Fibroblast of gingiva (primary cell): ENCODE data around the gene DLX4.

Experiments
- DNase-seq: peaks from one replicate; pipeline ENCODE4 v3.0.0-alpha.2; 2011; ENCODE audit warnings: low read depth

The DLX4 gene

DNA sequence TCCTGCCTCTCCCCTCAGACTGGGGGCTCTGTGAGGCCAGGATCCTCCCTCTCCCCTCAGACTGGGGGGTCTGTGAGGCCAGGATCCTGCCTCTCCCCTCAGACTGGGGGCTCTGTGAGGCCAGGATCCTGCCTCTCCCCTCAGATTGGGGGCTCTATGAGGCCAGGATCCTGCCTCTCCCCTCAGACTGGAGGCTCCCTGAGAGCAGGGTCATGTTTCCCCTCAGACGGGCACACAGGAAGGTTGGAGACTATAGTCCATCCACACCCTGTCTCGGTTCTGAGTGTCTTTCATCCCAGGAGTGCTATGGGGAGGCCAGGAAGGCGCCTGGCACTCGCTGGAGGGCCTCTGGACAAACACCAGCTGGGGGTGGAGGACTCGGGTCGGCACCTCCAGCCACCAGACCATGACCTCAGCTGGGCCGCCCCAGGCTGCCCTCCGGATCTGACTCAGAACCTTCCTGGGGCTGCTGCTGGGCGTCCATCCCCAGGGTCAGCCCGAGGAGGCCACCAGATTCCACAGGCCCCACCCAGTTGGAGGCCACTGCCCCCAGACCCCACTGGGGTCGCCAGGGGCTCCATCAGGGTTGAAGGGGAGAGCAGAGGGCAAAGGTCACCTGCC is 21.9 kb upstream of the DLX4 start:
- no peak for DNase-seq

DNA sequence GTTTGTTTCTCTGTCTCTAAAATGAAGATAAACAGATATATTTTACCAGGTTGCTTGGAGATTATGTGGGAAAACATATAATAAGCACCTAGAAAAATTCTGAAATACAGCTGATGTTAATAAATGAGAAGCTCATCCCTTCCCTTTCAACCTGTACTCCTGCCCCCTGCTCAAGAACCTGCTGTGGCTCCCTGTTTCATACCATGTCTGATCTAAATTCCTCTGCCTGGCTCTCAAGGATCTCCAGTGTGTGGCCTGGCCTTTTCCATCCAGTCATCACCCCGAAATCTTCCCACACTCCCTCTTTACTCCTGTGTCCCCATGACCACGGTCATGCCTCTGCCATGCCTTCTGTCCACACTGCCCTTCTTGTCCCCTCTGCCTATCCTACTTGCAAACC is 19.4 kb upstream of the DLX4 start:
- no peak for DNase-seq

DNA sequence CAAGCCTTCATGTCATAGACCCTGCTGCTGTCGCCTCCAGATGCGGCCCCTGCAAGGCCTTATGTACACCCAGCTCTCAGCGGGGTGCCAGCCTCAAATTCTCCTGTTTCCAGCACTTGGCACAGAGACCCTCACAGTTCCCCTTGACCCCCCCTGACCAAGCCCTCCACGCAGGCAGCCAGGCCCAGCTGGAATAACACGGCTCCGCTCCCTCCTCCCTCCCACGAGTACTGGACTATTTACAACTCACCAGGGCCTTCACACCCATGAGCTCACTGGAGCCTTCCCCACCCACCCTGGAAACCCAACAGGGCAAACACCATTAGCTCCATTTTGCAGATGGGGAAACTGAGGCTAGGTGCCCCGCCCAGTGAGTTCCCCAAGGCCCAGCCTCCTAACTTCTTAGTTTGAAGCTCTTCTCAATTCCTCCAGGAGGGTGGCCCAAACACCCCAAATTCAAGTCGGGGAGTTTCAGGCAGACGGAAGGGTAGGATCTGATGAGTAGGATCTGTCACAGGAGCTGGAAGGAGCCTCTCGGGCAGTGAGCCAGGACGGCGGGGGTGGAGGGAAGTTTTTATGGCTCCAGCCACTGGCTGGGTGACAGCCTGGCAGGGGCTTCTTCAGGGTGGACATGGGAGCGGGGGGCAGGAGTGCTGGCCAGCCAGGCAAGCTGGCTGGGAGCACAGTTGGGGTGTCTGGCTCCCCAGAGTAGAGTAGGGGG is 17.5 kb upstream of the DLX4 start:
- DNase-seq = no peak

DNA sequence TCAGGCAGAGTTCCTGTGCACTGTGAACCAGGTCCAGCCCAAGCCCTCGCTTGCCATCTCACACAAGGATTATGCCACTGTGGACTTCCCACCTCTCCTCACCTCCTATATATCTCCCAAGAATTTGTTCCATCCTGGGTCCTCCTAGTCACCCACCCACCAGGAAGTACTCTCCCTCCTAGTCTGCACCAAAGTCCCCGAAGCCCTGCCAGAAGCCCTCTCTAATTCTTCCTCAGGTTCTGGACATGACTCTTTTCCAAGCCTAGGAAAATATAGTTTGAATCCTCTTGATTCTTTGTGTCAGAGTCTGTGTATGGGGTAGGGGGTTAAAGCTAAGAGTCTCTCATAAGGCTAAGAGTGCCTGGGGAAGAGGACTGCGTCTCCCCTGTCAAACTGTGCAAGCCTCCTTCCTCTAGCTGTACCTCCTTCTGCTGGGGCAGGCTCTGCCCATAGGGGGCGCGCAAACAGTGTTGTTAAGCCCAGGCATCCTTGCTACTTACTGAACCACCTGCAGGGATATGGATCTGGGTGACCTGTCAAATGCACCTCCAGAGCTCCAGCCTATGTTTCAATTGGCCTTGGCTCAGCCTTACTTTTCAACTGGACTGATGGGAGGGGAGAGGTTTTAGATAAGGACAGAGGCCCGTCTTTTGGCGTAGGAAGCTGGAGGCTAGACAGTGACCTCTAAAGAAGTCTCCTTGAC is 16.6 kb upstream of the DLX4 start:
- peak; percentile 30 for DNase-seq

DNA sequence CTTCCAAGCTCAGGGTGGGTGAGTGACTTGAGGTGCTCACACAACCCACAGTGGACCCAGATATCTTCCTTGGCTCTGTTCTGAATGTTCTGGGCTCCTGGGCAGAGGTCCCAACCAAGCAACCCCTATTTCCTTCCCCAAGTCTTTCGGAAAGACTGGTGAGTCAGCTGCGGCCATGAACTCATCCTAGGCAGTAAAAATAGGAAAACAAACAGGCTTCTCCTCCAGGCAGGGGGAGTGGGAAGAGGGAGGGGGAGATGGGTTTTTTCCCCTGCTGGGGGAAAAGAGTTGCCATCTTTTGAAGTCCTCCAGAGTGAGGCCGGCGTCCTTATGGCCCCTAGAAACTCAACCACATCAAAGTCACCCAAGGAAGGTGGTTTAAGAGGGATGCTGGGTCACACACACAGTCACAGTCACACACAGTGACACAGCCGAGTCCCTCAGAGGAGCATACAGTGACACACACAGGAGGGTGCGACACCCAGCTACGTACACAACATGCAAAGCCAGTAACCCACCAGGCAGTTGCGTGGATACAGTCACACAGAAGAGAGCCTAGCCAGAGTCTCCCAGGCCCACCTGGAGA is 16.0 kb upstream of the DLX4 start:
- no peak for DNase-seq

DNA sequence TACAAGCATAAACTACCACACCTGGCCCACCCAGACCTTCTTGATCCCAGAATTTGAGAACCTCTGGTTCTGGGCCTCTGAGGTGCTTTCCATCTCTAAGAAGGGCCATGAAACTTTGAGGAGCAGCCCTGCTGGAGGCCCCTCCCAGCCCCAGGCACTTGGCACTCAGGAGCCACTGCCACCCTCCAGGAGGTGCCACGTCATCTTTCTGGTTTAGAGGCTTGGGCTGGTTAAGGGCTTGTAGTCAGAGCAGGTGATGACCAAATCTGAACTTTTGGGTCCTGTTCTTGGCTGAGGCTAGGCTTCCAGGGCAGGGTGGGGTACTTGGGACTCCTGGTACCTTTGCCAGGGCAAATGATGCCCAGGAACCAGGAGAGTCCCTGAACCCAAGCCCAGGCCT is 13.8 kb upstream of the DLX4 start:
- no peak for DNase-seq

DNA sequence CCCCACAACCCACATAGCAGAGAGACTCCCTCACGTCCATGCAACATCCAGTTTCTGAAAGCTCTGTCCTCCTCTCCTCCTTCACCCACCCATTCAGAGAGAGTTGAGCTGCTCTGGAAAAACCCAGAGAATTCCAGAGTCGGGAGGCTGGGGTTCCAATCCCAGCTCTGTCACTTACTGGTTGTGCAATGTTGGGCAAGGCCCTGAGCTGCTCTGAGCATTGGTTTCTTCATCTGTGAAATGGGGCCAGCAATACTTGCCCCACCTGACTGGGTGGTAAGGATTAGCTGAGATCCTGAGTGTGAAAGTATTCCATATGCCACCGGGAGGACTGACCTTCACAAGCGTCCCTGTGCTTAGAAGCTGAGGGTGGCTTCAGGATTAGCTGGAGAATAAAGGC is 12.2 kb upstream of the DLX4 start:
- no peak for DNase-seq

DNA sequence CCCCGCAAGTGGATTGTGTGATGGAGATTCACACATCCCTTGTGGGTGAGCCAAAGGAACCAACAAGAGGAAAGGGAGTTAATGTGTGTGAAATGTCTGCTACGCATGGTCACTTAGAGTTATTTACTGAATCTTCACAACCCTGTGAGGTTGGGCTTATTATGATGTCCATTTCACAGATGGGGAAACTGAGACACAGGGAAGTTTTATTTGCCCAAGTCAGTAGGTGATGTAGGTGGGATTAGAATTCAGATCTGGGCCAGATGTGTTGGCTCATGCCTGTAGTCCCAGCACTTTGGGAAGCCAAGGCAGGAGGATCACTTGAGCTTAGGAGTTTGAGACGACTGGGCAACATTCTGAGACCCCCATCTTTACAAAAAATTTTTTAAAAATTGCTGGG is 11.6 kb upstream of the DLX4 start:
- DNase-seq = no peak

DNA sequence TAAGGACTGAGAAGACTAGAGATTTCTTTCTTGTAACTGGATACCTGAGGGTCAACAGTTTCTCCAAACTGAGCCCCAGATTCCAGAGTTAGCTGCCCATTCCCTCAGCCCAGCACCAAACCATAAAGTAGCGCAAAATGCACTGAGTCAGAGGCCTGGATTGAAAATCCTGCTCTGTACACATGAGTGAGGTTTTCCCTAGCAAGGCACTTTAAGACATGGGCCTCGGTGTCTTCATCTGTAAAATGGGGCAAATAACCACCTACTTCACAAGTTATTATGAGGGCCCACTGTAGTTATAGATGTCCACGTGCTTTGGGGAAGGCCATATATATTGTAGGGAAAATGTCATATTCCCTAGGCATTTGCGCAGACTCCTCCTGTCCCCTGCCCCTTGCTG is 10.3 kb upstream of the DLX4 start:
- no peak for DNase-seq

DNA sequence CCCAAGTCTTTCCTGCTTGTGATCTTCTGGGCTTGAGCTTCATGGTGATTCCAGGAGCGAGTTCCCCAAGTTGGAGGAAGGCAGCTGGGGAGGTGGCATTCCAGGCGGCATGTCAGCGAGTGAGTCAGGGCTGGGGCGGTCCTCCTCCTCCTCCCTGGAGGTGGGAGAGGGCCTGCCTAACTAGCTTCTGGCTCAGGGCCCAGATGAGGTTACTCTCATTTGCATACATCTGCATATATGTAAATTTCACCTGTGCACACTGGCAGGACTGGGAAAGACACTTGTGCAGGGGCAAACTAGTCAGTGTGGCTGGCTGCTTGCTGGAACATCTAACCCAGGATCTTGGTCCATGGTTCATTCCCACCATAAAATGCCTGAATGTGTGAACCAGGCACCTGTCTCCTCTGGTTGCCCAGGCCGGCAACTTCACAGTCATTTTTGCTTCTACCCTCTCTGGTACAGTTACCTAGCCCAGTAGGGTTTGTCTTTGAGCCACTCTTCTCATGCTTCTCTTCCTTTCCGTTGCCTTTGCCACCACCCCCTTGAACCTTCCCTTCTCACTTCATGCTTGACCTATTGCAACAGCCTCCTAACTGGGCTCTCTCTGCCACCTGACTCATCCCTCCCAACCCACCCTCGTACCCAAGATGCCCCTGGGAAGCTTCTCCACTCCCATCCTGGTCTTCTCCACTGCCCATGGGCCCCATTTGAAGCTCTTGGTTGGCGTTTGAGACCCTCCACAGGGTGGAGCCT is 9.6 kb upstream of the DLX4 start:
- DNase-seq = no peak

DNA sequence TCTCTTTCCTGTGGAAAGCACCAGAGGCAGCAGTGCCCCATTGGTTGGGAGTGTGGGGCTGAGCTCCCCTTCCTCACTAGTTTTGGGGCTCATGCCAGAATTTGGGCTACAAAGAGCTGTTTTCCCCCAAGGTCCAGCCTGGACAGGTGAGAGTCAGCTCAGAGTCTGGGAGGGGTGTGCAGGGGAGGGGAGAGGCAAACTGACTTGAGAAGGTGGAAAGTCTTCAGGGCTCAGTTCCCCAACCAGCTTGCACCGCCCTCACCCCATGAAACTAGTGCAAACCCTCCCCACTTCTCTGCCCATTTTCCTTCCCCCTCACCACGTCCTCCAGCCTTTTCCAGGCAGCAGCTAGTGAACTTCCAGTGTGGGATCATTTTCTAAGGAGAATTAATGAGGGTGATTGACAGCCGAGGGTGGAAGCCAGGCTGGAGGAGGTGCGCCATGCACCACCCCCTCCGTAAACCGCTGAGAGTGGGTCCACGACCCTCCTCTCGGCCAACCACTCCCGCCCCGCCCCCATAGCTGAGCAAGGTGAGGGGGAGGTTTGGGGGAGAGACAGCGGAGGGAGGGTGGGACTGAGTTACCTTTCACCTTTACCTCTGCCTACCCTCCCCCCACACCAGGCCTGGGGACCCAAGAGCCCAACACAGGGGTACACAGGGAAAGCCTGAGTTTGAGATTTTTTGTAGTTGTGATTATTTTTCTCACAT is 6.2 kb upstream of the DLX4 start:
- no peak for DNase-seq

DNA sequence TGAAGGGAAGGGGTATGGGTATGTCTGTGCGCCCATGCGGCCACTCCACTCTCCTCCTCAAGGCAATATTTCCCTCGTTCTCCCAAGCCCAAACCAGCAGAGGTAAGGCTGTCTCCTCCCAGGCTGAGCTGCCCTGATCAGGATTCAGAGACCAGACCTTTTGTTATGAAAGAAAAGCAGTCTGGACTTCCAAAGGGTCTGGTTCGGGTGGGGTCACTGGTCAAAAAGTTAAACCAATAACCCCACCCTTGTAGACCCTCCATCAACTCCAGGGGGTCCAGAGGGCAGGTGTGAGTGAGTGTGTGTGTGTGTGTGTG is 5.7 kb upstream of the DLX4 start:
- no peak for DNase-seq

DNA sequence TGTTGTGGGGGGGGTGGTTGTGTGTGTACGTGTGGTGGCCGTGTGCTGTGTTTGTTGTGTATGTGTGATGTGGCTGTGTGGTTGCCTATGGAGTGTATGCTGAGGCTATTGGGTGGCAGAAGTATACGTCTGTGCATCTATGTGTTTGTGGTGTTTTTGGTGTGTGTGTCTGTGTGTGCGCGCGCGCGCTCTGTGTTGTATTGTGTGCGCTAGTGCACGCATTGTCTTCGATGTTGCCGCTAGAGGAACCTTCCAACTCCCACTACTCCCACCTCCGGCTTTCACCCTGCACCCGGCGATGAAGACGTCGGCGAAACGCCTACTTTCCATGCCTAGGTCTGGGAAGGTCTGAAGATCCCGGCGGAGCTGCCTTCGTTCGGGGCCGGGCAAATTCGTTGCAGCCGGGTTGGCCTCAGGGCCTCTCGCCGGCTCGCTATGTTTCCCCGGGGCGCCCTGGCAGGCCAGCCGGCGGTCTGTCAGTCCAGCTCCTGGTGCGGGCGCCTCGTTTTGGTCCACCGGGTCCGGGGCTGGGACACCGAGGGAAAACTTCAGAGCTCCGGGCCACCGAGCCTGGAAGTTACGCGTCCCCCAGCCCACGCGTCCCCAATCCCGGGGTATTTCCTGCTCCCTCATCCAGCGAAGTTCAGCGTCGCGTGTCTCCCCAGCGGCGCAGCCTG is 5.2 kb upstream of the DLX4 start:
- DNase-seq = no peak

DNA sequence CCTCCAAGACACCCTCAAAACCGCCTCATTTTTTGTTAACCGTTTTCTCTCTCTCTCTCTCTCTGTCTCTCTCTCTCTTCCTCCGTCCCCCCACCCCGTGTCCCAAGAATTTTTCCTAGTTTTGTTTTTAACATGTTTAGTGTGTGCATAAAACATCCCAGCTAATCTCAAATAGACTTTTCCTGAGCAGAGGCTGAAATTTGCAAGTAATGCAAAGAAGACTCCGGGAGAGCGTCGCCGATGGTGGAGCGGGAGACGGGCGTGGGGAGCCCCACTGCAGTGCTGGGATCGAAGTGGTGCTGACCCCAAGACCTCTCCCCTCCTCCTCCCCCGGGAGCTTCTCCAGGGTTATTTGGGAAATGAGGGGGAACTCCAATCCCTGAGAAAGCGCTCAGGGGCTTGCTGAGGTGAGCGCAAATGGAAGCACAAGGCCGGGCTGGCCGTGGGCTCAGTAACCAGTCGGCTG is 4.7 kb upstream of the DLX4 start:
- no peak for DNase-seq

DNA sequence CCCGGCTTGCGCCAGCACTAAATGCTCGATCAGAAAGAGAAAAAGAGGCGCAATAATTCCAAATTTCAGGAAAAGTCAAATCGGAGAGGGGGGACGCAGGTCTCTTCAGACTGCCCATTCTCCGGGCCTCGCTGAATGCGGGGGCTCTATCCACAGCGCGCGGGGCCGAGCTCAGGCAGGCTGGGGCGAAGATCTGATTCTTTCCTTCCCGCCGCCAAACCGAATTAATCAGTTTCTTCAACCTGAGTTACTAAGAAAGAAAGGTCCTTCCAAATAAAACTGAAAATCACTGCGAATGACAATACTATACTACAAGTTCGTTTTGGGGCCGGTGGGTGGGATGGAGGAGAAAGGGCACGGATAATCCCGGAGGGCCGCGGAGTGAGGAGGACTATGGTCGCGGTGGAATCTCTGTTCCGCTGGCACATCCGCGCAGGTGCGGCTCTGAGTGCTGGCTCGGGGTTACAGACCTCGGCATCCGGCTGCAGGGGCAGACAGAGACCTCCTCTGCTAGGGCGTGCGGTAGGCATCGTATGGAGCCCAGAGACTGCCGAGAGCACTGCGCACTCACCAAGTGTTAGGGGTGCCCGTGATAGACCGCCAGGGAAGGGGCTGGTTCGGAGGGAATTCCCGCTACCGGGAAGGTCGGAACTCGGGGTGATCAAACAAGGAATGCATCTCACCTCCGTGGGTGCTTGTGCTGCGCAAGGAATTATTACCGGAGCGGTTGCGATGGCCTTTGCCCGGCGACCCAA is 4.0 kb upstream of the DLX4 start:
- no peak for DNase-seq

DNA sequence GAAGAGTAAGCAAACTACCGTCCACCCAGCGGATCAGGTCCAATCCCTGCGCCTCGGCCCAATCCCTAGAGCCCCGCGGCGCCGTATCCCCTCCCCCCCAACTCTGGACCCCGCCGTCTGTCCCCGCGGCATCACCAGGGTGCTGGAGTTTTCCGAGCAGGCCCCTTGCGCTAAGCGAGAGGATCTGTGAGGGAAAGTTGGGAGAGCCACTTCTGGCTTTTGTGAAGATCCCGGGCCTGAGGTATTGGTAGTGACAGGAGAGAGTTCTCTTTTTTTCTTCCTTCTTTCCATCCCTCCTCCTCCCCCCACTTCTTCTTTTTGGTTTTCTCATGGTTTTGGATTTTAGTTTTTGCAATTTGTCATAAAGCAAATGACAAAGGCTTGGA is 3.5 kb upstream of the DLX4 start:
- DNase-seq = no peak

DNA sequence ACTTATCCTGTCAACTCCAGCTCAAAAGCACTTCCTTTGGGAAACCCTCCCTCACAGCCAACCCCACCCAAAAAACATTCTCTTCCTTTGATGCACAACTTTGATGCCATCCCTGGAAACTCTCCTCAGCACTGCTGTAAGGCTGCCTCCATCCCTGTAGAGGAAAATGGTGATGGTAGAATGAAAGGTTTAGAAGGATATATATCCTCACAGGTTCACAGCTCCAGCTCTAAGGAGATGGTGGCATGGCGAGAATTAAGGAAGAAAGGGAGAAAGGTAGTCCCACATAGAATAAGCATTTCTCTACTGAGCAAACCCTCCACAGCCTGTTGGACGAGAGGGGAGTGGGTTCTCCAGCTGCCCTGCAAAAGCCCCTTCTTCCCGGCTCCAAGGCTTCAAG is 2.2 kb upstream of the DLX4 start:
- no peak for DNase-seq

DNA sequence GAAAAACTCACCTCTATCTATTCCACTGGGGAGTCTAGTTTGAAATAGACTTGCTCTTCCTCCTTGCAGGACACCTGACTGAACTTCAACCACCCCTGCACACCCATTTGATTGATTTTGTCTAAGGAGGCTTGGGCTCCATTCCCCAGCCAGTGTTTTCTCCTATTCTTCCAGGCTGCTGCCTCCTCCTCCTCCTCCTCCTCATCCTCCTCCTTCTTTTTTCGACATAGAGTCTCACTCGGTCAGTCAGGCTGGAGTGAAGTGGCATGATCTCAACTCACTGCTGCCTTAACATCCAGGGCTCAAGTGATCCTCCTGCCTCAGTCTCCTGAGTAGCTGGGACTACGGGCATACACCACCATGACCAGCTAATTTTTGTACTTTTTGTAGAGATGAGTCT is 1.8 kb upstream of the DLX4 start:
- no peak for DNase-seq

DNA sequence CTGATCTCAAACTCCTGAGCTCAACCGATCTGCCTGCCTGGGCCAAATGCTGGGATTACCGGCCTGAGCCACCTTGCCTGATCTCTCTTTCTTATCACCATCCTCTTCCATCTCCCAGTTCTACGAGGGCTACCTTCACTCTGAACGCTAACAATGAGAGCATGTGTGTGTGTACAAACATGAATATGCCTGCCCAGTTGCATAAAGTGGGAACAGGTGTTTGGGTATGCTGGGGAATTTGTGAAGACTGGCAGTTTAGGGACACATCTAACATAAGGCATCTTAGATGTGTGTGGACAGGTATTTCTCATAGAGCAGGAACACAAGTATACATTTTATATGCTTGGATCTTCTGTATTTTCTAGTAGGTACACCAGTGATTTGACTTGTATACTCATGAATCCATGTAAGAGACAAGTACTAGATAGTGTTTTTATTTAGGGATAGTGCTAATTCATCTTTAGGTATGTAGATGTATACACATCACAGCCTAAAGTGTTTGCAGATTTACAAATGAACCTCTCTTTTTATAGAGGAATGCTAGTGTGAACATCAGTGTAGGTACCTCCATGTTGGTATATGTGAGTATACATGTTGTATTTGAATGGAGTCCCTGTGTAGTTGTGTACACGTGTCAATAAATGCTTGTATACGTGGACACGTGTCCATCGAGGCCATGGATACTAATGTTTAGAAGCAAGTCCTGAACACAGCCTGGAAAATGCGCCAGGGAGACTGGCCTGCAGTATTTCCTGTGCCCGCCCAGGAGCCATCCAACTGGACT is 1.2 kb upstream of the DLX4 start:
- no peak for DNase-seq
